Esophagus (tissue), 2 donors: ENCODE results near the gene RRP9. TPM values are rescaled to one million over a fixed set of nuclear protein-coding genes. Genes with fewer than 3 reads are reported as not detected.
A peak's percentile ranks its signal among the peaks of the same experiment; 100 is the strongest.
"Not testable (repeated sequence)": the region's sequence is repeated elsewhere in the genome, so short reads cannot be mapped to it uniquely, and the experiment has no call there.

Experiments used
- H3K27ac ChIP-seq, 2 donors: one replicate each; pipeline ENCODE4 v1.5.1; 2013; ENCODE audit warnings: low read depth in 2 of 2, mild to moderate bottlenecking in 2 of 2, inconsistent platforms in 1 of 2, low read length in 1 of 2, moderate library complexity in 1 of 2
- H3K27me3 ChIP-seq, 2 donors: one replicate each; pipeline ENCODE4 v1.6.1; 2013; ENCODE audit warnings: low read length in 2 of 2, control low read depth in 1 of 2, mild to moderate bottlenecking in 1 of 2; ENCODE audit not compliant: insufficient read depth in 2 of 2, control insufficient read depth in 1 of 2
- H3K36me3 ChIP-seq, 2 donors: one replicate each; pipeline ENCODE4 v1.6.1; 2013; ENCODE audit warnings: low read length in 1 of 2; ENCODE audit not compliant: control insufficient read depth in 2 of 2, insufficient read depth in 2 of 2
- H3K4me1 ChIP-seq, 2 donors: one replicate each; pipeline ENCODE4 v1.6.1; 2013; ENCODE audit warnings: low read length in 1 of 2; ENCODE audit not compliant: control insufficient read depth in 2 of 2, insufficient read depth in 2 of 2
- H3K4me3 ChIP-seq, 2 donors: one replicate each; pipeline ENCODE4 v1.5.1; 2013; ENCODE audit warnings: low read length in 2 of 2, mild to moderate bottlenecking in 2 of 2, low read depth in 1 of 2, moderate library complexity in 1 of 2
- H3K9me3 ChIP-seq, 2 donors: one replicate each; pipeline ENCODE4 v1.6.1; 2013; ENCODE audit warnings: mild to moderate bottlenecking in 2 of 2, low read depth in 1 of 2, low read length in 1 of 2, moderate library complexity in 1 of 2; ENCODE audit not compliant: control insufficient read depth in 2 of 2, insufficient read depth in 1 of 2
- WGBS, 2 donors: extraction: QIAGEN DNeasy Blood & Tissue Kit; methylation state at CpG; one replicate each; pipeline ENCODE4 v1.1.7; 2013; 5-methylcytosine and 5-hydroxymethylcytosine counted together
- polyA plus RNA-seq, 2 donors: library from polyadenylated mRNA; stranded (reverse); fragments of 200-250 nt; gene quantifications; one replicate each; pipeline ENCODE4 v1.2.3, GENCODE V29; 2013
- donor health status: healthy with polysubstance abuse.
- donor health status: Bipolar disorder and iron deficiency.

The RRP9 gene, protein sequence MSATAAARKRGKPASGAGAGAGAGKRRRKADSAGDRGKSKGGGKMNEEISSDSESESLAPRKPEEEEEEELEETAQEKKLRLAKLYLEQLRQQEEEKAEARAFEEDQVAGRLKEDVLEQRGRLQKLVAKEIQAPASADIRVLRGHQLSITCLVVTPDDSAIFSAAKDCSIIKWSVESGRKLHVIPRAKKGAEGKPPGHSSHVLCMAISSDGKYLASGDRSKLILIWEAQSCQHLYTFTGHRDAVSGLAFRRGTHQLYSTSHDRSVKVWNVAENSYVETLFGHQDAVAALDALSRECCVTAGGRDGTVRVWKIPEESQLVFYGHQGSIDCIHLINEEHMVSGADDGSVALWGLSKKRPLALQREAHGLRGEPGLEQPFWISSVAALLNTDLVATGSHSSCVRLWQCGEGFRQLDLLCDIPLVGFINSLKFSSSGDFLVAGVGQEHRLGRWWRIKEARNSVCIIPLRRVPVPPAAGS
- 10 to 100 TPM; 16.4 to 22.9 TPM for polyA plus RNA-seq

DNA sequence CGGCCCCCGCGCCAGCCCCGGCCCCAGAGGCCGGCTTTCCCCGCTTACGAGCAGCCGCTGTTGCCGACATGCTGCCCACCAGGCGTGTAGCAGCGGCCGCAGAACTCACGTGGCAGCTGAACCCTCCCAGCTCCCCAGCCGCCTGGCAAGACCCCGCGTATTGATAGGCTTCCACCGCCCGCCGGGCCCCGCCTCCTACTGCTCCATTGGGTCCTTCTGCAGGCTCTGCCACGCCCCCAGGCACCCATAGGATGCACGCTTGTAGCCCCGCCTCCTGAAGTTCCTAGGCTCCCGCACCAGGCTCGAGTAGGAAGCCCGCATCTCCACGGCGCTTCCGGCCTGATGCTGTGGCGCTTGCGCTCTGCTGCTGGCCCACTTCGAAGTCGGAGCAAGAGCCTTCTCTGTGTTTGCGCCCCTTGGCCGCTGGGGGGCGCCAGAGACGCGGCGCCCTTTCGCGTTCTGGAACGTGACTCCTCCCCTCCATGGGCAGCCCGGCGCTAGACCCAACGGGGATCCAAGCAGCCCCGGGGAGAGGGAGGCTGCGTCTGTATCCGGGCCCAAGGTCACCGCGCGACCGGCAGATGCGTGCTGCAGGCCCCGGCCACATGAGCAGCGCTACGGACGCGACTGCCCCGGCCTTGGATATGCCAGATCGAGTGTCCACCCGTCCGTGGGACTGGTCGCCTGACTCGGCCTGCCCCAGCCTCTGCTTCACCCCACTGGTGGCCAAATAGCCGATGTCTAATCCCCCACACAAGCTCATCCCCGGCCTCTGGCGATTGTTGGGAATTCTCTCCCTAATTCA lies at the start of gene RRP9, which contains the start of gene PARP3:
Gene RRP9 (minus strand): TSS at position 107 of the 805 bp plus-strand sequence. CDS start 37 bp downstream, at position 70.
Gene PARP3 (plus strand): TSS at position 566 of the 805 bp plus-strand sequence. CDS start 993 bp downstream, outside the sequence.
- WGBS, 2 donors = 0 to 1% methylated on average over 67 of the region's 67 CpGs
- peaks cover 4 to 11% of the 10 kb centered on the region in 2 donors for H3K4me1 ChIP-seq
- no peaks in the 10 kb centered on the region for H3K9me3 ChIP-seq
- H3K27me3 ChIP-seq = no peaks in the 10 kb centered on the region
- peak within 1 kb of the TSS; percentile 73 to 76 for H3K4me3 ChIP-seq
- peak within 1 kb of the TSS; percentile 82 to 94 for H3K27ac ChIP-seq
- H3K36me3 ChIP-seq = peaks cover 6 to 16% of the 10 kb centered on the region in 2 donors

DNA sequence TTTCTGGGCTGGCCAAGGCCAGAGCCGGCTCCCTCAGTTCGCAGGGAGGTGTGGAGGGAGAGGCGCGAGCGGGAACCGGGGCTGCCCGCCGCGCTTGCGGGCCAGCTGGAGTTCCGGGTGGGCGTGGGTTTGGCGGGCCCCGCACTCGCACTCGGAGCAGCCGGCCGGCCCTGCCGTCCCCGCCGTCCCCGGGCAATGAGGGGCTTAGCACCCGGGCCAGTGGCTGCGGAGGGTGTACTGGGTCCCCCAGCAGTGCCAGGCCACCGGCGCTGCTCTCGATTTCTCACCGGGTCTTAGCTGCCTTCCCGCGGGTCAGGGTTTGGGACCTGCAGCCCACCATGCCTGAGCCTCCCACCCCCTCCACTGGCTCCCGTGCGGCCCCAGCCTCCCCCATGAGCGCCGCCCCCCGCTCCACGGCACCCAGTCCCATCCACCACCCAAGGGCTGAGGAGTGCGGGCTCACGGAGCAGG lies 48.8 kb upstream of the RRP9 start:
- 77 to 79% methylated on average over 35 to 38 of the region's 38 CpGs for WGBS, 2 donors

DNA sequence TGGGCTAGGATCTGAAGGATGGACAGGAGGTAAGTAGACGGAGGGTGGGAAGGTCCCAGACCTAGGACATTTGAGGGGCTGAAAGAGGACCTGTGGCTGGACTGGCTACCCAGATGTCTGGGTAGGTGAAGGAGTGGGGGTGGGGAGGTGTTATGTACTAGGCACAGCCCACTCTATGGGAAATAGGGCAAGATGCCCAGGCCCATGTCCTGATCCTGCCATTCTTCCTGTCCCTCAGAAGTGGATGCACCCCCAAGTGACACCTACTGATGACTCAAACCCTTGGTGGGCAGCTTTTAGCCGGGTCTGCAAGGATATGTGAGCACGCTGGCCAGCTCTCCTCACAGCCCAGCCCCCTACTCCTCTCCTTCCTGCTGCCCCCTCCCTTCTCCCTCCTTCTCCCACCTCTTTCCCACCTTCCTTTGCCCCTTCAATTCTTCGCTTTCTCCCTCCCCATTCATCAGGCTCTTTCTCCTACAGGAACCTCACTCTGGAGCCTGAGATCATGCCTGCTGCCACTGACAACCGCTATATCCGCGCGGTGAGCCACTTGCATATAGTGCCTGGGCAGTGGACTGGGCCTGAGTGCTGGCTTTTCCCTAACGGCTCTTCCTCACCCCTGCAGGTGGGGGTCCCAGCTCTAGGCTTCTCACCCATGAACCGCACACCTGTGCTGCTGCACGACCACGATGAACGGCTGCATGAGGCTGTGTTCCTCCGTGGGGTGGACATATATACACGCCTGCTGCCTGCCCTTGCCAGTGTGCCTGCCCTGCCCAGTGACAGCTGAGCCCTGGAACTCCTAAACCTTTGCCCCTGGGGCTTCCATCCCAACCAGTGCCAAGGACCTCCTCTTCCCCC lies 46.8 kb upstream of the RRP9 start:
- Histone ChIP-seq H3K9me3 (no peaks in the 10 kb centered on the region), H3K4me1 (peaks cover 0 to 4% of the 10 kb centered on the region in 2 donors), H3K4me3 (no peak overlapping the region), H3K36me3 (peaks cover 0 to 12% of the 10 kb centered on the region in 2 donors), H3K27me3 (no peaks in the 10 kb centered on the region), H3K27ac (no peak overlapping the region)
- 73 to 74% methylated on average over 15 of the region's 15 CpGs for WGBS, 2 donors

More for the DNA sequence above, 48.8 kb upstream of the RRP9 start:
- H3K4me1 ChIP-seq, H3K4me3 ChIP-seq, H3K27ac ChIP-seq, H3K27me3 ChIP-seq, H3K9me3 ChIP-seq: not testable (repeated sequence)
- peaks cover 10 to 24% of the 10 kb centered on the region in 2 donors for H3K36me3 ChIP-seq

DNA sequence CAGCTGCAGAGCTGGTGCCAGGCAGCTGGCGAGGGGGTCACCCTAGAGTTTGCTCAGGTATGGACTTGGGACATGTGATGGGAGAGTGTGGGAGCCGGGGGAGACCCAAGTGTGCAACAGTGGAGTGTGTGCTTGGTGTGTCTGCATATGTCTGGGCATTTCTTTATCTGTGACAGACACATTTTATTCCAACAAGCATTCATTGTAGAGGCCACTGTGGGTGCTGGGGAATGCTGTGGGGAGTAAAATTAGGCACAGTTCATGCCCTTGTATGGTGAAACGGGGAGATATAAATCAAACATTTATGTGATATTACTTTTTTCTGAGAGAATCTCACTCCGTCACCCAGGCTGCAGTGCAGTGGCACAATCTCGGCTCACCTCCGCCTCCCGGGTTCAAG lies 45.9 kb upstream of the RRP9 start:
- no peak overlapping the region for H3K4me3 ChIP-seq
- WGBS, 2 donors = 89 to 91% methylated on average over 7 of the region's 7 CpGs
- no peaks in the 10 kb centered on the region for H3K27me3 ChIP-seq
- no peak overlapping the region for H3K27ac ChIP-seq
- H3K9me3 ChIP-seq = no peaks in the 10 kb centered on the region
- peaks cover 0 to 7% of the 10 kb centered on the region in 2 donors for H3K36me3 ChIP-seq
- H3K4me1 ChIP-seq = peaks cover 3 to 8% of the 10 kb centered on the region in 2 donors

DNA sequence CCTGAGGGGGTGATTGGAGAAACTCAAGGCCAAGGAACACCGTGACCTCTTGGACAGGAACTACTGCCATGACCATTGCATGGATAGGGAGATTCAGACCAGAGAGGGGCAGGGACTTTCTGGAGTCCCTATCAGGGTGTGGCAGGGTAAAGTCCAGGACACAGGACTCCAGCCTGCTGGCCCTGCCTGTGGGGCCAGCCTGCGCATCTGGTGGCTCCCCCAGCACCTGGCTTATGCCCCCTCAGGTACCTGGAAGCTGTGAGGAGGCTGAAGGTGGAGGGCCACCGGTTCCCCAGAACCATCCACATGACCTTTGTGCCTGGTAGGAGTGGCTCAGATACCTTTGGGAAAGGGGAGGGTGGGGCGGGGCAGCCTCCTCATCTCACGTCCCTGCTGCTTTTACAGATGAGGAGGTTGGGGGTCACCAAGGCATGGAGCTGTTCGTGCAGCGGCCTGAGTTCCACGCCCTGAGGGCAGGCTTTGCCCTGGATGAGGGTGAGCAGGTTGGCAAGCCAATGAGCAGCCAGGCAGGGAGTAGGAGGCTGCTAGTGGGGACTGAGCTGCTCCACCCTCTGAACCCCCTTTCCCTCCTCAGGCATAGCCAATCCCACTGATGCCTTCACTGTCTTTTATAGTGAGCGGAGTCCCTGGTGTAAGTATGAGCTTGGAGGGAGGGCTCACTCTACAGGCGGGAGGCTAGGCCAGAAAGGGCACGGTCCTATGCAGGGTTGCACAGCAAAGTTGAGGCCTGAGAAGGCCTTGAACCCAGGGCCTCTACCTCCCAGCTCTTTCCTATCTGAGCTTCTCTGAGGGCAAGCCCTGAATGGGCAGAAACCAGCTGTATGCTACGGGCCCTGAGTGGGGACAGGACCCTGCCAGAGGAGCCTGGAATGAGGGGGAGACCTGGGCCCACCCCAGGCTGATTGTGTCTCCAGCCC lies 44.6 kb upstream of the RRP9 start:
- H3K9me3 ChIP-seq = no peaks in the 10 kb centered on the region
- no peak overlapping the region for H3K4me3 ChIP-seq
- no peaks in the 10 kb centered on the region for H3K27me3 ChIP-seq
- H3K4me1 ChIP-seq = peaks cover 6 to 11% of the 10 kb centered on the region in 2 donors
- H3K27ac ChIP-seq = no peak overlapping the region
- no peaks in the 10 kb centered on the region for H3K36me3 ChIP-seq
- WGBS, 2 donors = 75 to 80% methylated on average over 12 of the region's 12 CpGs

DNA sequence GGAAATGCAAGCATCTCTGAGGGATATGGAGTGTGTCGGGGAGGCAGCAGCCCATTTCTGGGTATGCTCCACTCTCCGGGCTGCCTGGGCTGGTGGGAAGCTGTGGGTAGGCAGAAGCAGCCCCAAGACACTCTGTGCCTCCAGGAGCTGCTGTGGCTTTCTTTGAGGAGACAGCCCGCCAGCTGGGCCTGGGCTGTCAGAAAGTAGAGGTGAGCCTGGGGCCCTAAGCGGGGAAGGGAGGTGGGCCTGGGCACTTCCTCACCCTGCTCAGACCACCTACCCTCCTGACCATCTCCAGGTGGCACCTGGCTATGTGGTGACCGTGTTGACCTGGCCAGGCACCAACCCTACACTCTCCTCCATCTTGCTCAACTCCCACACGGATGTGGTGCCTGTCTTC lies 43.4 kb upstream of the RRP9 start:
- H3K9me3 ChIP-seq = no peaks in the 10 kb centered on the region
- 83 to 89% methylated on average over 6 of the region's 6 CpGs for WGBS, 2 donors
- H3K27me3 ChIP-seq = no peaks in the 10 kb centered on the region
- H3K4me1 ChIP-seq = peaks cover 6 to 14% of the 10 kb centered on the region in 2 donors
- H3K27ac ChIP-seq = no peak overlapping the region
- H3K4me3 ChIP-seq = no peak overlapping the region
- H3K36me3 ChIP-seq = peaks cover 0 to 2% of the 10 kb centered on the region in 2 donors

DNA sequence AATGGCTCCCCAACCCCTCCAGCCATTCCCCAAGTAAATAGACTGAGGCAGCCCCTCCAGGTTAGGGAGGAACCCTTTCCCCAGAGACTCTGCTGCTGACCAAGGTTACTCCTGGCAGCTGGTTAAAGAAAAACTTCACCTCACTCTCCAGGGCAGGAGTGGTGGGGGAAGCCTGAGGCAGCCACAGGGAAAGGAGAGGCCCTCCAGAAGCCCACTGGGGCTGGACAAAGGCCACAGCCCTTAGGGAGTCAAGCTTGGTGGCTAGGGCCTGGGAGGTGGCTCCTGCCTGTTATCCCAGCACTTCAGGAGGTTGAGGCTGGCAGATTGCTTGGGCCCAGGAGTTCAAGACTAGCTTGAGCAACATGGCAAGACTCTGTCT lies 42.6 kb upstream of the RRP9 start:
- H3K36me3 ChIP-seq = peaks cover 0 to 2% of the 10 kb centered on the region in 2 donors
- no peaks in the 10 kb centered on the region for H3K27me3 ChIP-seq
- H3K4me1 ChIP-seq = peaks cover 6 to 14% of the 10 kb centered on the region in 2 donors
- H3K9me3 ChIP-seq = no peaks in the 10 kb centered on the region
- no peak overlapping the region for H3K4me3 ChIP-seq
- H3K27ac ChIP-seq = peak overlapping the region; percentile 91 to 97

DNA sequence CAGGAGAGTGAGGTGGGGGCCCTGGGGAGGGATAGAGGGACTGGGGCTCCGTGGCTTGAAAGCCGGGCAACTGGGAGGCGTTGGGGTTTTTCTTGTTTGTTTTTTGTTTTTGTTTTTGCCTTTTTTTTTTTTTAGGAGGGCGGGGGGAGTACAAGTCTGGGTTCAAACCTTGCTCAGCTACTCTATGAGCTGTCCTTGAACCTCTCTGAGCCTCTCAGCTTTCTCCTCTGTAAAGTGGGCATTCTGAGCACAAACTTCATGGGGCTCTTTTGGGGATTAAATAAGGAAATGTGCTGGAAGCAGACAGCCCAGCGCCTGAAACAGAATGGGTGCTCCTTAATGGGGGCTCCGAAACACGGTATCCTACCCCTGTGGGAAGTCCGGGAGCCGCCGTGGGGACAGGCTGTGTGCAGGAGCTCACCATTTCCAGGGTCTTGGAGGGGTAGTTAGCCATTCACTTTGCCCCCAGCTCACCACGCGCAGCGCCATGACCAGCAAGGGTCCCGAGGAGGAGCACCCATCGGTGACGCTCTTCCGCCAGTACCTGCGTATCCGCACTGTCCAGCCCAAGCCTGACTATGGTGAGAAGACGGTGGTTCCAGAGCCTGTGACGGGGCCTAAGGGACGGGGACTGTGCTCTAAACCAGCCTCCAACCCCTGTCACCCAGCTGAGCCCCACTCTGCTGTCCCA lies 42.0 kb upstream of the RRP9 start:
- WGBS, 2 donors = 70 to 72% methylated on average over 22 of the region's 22 CpGs
- Histone ChIP-seq H3K4me3 (peak overlapping the region; percentile 52 to 55), H3K9me3 (no peaks in the 10 kb centered on the region), H3K27me3 (no peaks in the 10 kb centered on the region), H3K36me3 (peaks cover 0 to 2% of the 10 kb centered on the region in 2 donors), H3K4me1 (peaks cover 6 to 14% of the 10 kb centered on the region in 2 donors), H3K27ac (peak overlapping the region; percentile 91 to 97)
